Adipocyte (in vitro differentiated cells): ENCODE measurements around the gene CEP170.
"Not testable (repeated sequence)": the region's sequence is repeated elsewhere in the genome, so short reads cannot be mapped to it uniquely, and the experiment has no call there.

Source experiments
- DNase-seq: peaks from one replicate; pipeline ENCODE4 v3.0.0-alpha.2; 2015; ENCODE audit warnings: low read depth
- H3K27me3 ChIP-seq: replicated peaks from 2 replicates; pipeline ENCODE4 v1.7.0; 2013; ENCODE audit warnings: mild to moderate bottlenecking, low read length, moderate library complexity; ENCODE audit not compliant: control insufficient read depth, insufficient read depth
- H3K36me3 ChIP-seq: 2 replicates; pipeline ENCODE4 v1.7.0; 2013; ENCODE audit warnings: low read length, mild to moderate bottlenecking, moderate library complexity; ENCODE audit not compliant: control insufficient read depth, insufficient read depth, severe bottlenecking
- H3K4me1 ChIP-seq: 2 replicates; pipeline ENCODE4 v1.7.0; 2013; ENCODE audit warnings: mild to moderate bottlenecking, low read length, moderate library complexity; ENCODE audit not compliant: control insufficient read depth, insufficient read depth
- H3K4me3 ChIP-seq: 2 replicates; pipeline ENCODE4 v1.7.0; 2013; ENCODE audit warnings: mild to moderate bottlenecking, low read length, moderate library complexity
- H3K9ac ChIP-seq: 2 replicates; pipeline ENCODE4 v1.7.0; 2013; ENCODE audit warnings: mild to moderate bottlenecking, low read length, moderate library complexity
- H3K9me3 ChIP-seq: 2 replicates; pipeline ENCODE4 v1.7.0; 2013; ENCODE audit warnings: mild to moderate bottlenecking, low read length, moderate library complexity; ENCODE audit not compliant: control insufficient read depth

CEP170 gene

DNA sequence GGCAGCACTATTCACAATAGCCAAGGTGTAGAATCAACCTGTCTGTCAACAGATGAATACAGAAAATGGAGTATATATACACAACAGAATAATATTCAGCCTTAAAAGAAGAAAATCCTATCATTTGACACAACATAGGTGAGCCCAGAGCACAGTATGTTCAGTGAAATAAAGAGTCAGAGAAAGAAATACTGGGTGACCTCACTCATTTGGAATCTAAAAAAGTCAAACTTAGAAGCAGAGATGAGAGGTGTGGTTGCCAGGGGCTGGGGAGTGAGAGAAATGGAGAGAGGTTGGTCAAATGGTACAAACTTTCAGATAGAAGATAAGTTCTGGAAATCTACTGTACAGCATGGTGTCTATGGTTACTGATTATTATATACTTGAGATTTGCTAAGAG is 150.0 kb downstream of the CEP170 start:
- peak; percentile 4 for DNase-seq
- not testable (repeated sequence) for H3K4me3 ChIP-seq, H3K9ac ChIP-seq, H3K36me3 ChIP-seq, H3K27me3 ChIP-seq, H3K4me1 ChIP-seq, H3K9me3 ChIP-seq

DNA sequence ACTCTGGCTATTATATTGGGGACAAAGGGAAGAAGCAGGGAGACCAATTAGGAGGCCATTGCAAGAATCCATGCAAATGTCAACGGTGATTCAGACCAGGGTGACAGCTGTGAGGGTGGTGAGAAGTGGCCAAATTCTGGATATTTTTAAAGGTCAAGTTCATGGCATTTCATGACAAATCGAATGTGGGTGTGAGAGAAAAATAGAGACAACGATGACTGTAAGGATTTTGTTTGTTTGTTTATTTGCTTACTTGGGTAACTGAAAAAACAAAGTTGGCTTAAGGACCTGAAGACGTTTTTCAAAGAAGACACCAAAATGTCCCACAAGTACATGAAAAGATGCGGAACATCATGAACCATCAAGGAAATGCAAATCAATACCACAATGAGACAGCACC is 150.6 kb downstream of the CEP170 start:
- H3K9ac ChIP-seq, H3K4me3 ChIP-seq, H3K36me3 ChIP-seq, DNase-seq, H3K9me3 ChIP-seq, H3K4me1 ChIP-seq, H3K27me3 ChIP-seq: not testable (repeated sequence)

DNA sequence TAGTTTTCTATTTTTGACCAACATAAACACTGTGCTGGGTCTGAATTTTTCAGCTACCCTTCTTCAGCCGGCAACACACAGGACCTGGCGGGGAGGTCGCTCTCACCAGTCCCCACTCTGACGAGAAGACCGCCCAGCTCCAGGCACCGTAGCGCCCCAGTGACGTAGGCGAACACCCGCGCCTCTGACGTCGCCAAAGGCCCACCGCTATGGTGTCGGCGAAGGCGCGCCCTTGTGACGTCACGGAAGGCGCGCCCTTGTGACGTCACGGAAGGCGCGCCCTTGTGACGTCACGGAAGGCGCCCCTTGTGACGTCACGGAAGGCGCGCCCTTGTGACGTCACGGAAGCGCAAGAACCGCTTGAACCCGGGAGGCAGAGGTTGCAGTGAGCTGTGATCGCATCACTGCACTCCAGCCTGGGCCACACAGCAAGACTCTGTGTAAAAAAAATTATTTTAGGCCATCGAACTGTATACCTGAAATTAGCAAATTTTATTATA is 153.5 kb downstream of the CEP170 start:
- Histone ChIP-seq H3K9ac (peak overlapping the region; percentile 73), H3K4me3 (peak overlapping the region; percentile 76)
- DNase-seq, result peak; percentile 66
- H3K9me3 ChIP-seq, H3K27me3 ChIP-seq, H3K4me1 ChIP-seq, H3K36me3 ChIP-seq: not testable (repeated sequence)

DNA sequence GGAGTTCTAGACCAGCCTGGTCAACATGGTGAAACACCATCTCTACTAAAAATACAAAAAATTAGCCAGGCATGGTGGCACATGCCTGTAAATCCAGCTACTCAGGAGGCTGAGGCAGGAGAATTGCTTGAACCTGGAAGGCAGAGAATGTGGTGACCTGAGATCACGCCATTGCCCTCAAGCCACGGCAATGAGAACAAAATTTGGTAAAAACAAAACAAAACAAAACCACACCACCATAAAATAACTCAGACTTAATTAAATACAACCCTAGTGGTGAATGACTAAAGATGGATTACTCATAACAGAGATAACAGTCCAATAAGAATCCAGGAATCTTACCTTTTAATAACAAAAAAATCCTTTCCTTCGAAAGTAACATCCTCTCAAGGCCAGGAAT is 167.7 kb downstream of the CEP170 start:
- H3K27me3 ChIP-seq, H3K4me3 ChIP-seq, H3K4me1 ChIP-seq, H3K9me3 ChIP-seq, H3K36me3 ChIP-seq, DNase-seq, H3K9ac ChIP-seq: not testable (repeated sequence)
